ENCODE data around the gene TNFRSF8.

DNA sequence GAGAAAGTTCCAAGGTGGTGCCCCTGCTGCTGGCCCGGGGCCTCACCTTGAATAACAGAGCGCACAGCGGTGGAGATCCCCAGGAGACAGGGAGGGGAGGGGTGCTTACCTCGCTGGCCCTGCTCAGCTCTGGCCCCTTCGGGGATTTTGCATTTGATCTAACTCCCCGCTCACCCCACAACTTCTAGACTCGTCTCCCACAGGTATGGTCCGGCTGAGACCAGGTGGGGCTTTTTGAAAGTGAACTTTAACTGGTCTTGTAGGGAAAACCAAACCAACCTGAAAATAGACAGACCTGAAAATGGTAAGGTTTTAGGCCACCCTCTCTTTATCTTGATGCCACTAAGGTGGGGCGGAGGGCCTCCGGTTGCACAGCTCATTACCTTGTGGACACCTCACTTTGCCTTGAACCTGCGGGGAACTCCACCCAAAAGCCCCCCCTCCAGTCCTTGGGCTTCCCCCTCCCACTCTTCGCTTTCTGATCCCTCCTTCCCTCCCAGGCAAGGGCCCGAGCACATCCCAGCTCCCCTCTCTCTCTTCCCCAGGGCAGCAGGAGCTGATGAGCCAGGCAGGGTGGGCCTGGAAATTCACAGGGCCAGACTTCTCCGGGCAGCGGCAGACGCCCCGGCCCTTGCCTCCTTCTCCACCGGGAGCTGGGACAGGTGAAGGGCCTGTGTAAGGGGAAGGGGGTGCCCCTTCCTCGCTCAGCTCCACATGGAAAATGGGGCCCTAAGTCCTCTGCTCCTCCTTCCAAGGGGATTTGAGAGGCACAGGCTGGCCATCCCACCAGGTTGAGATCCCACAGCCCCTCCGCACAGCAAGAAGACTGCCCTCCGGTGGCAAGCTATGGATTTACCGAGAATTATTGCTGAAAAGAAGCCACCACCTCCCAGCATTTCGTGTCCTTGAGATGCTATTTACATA, 16.1 kb downstream of the TNFRSF8 start:
- TF ChIP-seq, protein P1, sequence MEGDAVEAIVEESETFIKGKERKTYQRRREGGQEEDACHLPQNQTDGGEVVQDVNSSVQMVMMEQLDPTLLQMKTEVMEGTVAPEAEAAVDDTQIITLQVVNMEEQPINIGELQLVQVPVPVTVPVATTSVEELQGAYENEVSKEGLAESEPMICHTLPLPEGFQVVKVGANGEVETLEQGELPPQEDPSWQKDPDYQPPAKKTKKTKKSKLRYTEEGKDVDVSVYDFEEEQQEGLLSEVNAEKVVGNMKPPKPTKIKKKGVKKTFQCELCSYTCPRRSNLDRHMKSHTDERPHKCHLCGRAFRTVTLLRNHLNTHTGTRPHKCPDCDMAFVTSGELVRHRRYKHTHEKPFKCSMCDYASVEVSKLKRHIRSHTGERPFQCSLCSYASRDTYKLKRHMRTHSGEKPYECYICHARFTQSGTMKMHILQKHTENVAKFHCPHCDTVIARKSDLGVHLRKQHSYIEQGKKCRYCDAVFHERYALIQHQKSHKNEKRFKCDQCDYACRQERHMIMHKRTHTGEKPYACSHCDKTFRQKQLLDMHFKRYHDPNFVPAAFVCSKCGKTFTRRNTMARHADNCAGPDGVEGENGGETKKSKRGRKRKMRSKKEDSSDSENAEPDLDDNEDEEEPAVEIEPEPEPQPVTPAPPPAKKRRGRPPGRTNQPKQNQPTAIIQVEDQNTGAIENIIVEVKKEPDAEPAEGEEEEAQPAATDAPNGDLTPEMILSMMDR (IDR thresholded peaks at IDR 0.05): peak in 2 of 3 experiments; percentile 31 to 42
- no peak for TF ChIP-seq POLR2AphosphoS5 (IDR thresholded peaks at IDR 0.05)
- TF ChIP-seq POLR2A (IDR thresholded peaks at IDR 0.05; ENCODE audit: low read depth): no peak

All from esophagus muscularis mucosa (tissue), 3 donors.